Neural progenitor cell (in vitro differentiated cells): ENCODE results near the gene ZNF322. TPM values are rescaled to one million over a fixed set of nuclear protein-coding genes. Genes with fewer than 3 reads are reported as not detected.

Experiments
- DNase-seq: peaks from one replicate; pipeline ENCODE4 v3.0.0-alpha.2; 2016; ENCODE audit warnings: low spot score
- H2AFZ ChIP-seq: fragments of 200-600 bp; sonication (generic); replicated peaks from 2 replicates; pipeline ENCODE4 v1.6.1; 2016; ENCODE audit warnings: antibody characterized with exemption
- H3F3A ChIP-seq: fragments of 200-600 bp; sonication (generic); 2 replicates; pipeline ENCODE4 v1.6.1; 2016; ENCODE audit warnings: antibody characterized with exemption, low read depth
- H3K27ac ChIP-seq: fragments of 200-600 bp; sonication (generic); 2 replicates; pipeline ENCODE4 v1.5.1; 2016; ENCODE audit warnings: mild to moderate bottlenecking
- H3K27me3 ChIP-seq: fragments of 200-600 bp; sonication (generic); 2 replicates; pipeline ENCODE4 v1.6.1; 2016; ENCODE audit warnings: mild to moderate bottlenecking, moderate library complexity
- H3K36me3 ChIP-seq: fragments of 200-600 bp; sonication (generic); 2 replicates; pipeline ENCODE4 v1.5.1; 2016
- H3K4me1 ChIP-seq: fragments of 200-600 bp; sonication (generic); 2 replicates; pipeline ENCODE4 v1.6.1; 2016; ENCODE audit warnings: mixed run types
- H3K4me2 ChIP-seq: fragments of 200-600 bp; sonication (generic); 2 replicates; pipeline ENCODE4 v1.6.1; 2016
- H3K4me3 ChIP-seq: fragments of 200-600 bp; sonication (generic); 2 replicates; pipeline ENCODE4 v1.5.1; 2016
- H3K79me2 ChIP-seq: fragments of 200-600 bp; sonication (generic); 2 replicates; pipeline ENCODE4 v1.6.1; 2016; ENCODE audit warnings: low read depth
- H3K9ac ChIP-seq: fragments of 200-600 bp; sonication (generic); 2 replicates; pipeline ENCODE4 v1.6.1; 2016
- H3K9me3 ChIP-seq: fragments of 200-600 bp; sonication (generic); 2 replicates; pipeline ENCODE4 v1.5.1; 2016; ENCODE audit warnings: low read depth
- H4K20me1 ChIP-seq: fragments of 200-600 bp; sonication (generic); 2 replicates; pipeline ENCODE4 v1.6.1; 2016; ENCODE audit warnings: low read depth
- H3K27ac Mint-ChIP-seq: 3 replicates; pipeline ENCODE4 v1.8.0; 2021; ENCODE audit warnings: mixed read lengths
- H3K27me3 Mint-ChIP-seq: 2 replicates; pipeline ENCODE4 v1.8.0; 2022; ENCODE audit warnings: low read depth, mild to moderate bottlenecking, inconsistent platforms, moderate library complexity, mixed read lengths; ENCODE audit not compliant: insufficient read depth
- H3K36me3 Mint-ChIP-seq: 3 replicates; pipeline ENCODE4 v1.8.0; 2021; ENCODE audit warnings: mixed read lengths
- H3K4me1 Mint-ChIP-seq: 3 replicates; pipeline ENCODE4 v1.8.0; 2021; ENCODE audit warnings: mixed read lengths
- H3K4me3 Mint-ChIP-seq: 3 replicates; pipeline ENCODE4 v1.8.0; 2021; ENCODE audit warnings: mild to moderate bottlenecking, moderate library complexity, mixed read lengths
- H3K9me3 Mint-ChIP-seq: 3 replicates; pipeline ENCODE4 v1.8.0; 2020; ENCODE audit warnings: mixed read lengths
- CTCF ChIP-seq: fragments of 200-600 bp; sonication (generic); IDR thresholded peaks from 2 replicates; pipeline ENCODE4 v1.5.1; 2017; ENCODE audit warnings: antibody characterized with exemption, mild to moderate bottlenecking
- EZH2 ChIP-seq: fragments of 200-600 bp; sonication (generic); IDR thresholded peaks from 2 replicates; pipeline ENCODE4 v1.6.1; 2017; ENCODE audit warnings: antibody characterized with exemption, mild to moderate bottlenecking, moderate library complexity
- EZH2phosphoT487 ChIP-seq: fragments of 200-600 bp; sonication (generic); IDR thresholded peaks from 2 replicates; pipeline ENCODE4 v1.6.1; 2017; ENCODE audit warnings: antibody characterized with exemption
- total RNA-seq: library from RNA; depleted of rRNA; stranded (reverse); fragments of >200 nt; gene quantifications from 2 replicates; pipeline ENCODE4 v1.2.3, GENCODE V29; 2015; ENCODE audit warnings: low replicate concordance

Gene ZNF322
- total RNA-seq, 1 donor from 2014 or later: 54.8 TPM

GRCh38 chr6:26646074-26646473, 13.5 kb downstream of the ZNF322 start:
- Histone ChIP-seq H3F3A (no peaks in the 10 kb centered on the region), H3K4me2 (no peak overlapping the region), H2AFZ (no peak overlapping the region), H3K79me2 (peaks cover 74% of the 10 kb centered on the region), H3K4me1 (no peaks in the 10 kb centered on the region), H3K27ac (no peak overlapping the region), H3K4me3 (no peak overlapping the region), H4K20me1 (peaks cover 5% of the 10 kb centered on the region), H3K9me3 (no peaks in the 10 kb centered on the region), H3K27me3 (no peaks in the 10 kb centered on the region), H3K36me3 (peaks cover 32% of the 10 kb centered on the region), H3K9ac (no peak overlapping the region)
- peaks cover 75% of the 10 kb centered on the region for H3K36me3 Mint-ChIP-seq
- no peaks in the 10 kb centered on the region for H3K4me1 Mint-ChIP-seq
- no peak for DNase-seq
- H3K27ac Mint-ChIP-seq: no peak overlapping the region
- no peaks in the 10 kb centered on the region for H3K27me3 Mint-ChIP-seq
- TF ChIP-seq EZH2phosphoT487: no peak
- no peak for TF ChIP-seq EZH2
- TF ChIP-seq CTCF: no peak
- H3K4me3 Mint-ChIP-seq: no peak overlapping the region
- peaks cover 74% of the 10 kb centered on the region for H3K9me3 Mint-ChIP-seq

GRCh38 chr6:26640806-26641205, 18.7 kb downstream of the ZNF322 start:
- H3K9me3 ChIP-seq: peaks cover 10% of the 10 kb centered on the region
- H3K4me3 Mint-ChIP-seq: no peak overlapping the region
- H3F3A ChIP-seq: no peaks in the 10 kb centered on the region
- H3K4me2 ChIP-seq: no peak overlapping the region
- DNase-seq: no peak
- no peaks in the 10 kb centered on the region for H3K4me1 Mint-ChIP-seq
- H3K36me3 ChIP-seq: peaks cover 40% of the 10 kb centered on the region
- H3K27me3 Mint-ChIP-seq: peaks cover 4% of the 10 kb centered on the region
- H3K36me3 Mint-ChIP-seq: peaks cover 67% of the 10 kb centered on the region
- H3K9me3 Mint-ChIP-seq: peaks cover 63% of the 10 kb centered on the region
- H3K79me2 ChIP-seq: peaks cover 24% of the 10 kb centered on the region
- no peak overlapping the region for H3K4me3 ChIP-seq
- H4K20me1 ChIP-seq: peaks cover 5% of the 10 kb centered on the region
- H3K9ac ChIP-seq: no peak overlapping the region
- H3K27ac ChIP-seq: no peak overlapping the region
- H2AFZ ChIP-seq: no peak overlapping the region
- TF ChIP-seq EZH2 (no peak), CTCF (no peak), EZH2phosphoT487 (no peak)
- H3K27ac Mint-ChIP-seq: no peak overlapping the region
- no peaks in the 10 kb centered on the region for H3K27me3 ChIP-seq
- no peaks in the 10 kb centered on the region for H3K4me1 ChIP-seq

- Histone ChIP-seq H4K20me1 (no peaks in the 10 kb centered on the region), H3K27ac (no peak overlapping the region), H3K4me2 (no peak overlapping the region), H3K9me3 (peaks cover 4% of the 10 kb centered on the region), H3K9ac (no peak overlapping the region), H3K27me3 (no peaks in the 10 kb centered on the region), H2AFZ (no peak overlapping the region), H3K79me2 (no peaks in the 10 kb centered on the region), H3K4me3 (no peak overlapping the region), H3K36me3 (no peaks in the 10 kb centered on the region), H3K4me1 (no peaks in the 10 kb centered on the region), H3F3A (no peaks in the 10 kb centered on the region)
- H3K27ac Mint-ChIP-seq: no peak overlapping the region
- H3K27me3 Mint-ChIP-seq: no peaks in the 10 kb centered on the region
- TF ChIP-seq CTCF: no peak
- no peak for TF ChIP-seq EZH2phosphoT487
- TF ChIP-seq EZH2: no peak
- peaks cover 30% of the 10 kb centered on the region for H3K9me3 Mint-ChIP-seq
- no peaks in the 10 kb centered on the region for H3K4me1 Mint-ChIP-seq
- peaks cover 22% of the 10 kb centered on the region for H3K36me3 Mint-ChIP-seq
- H3K4me3 Mint-ChIP-seq: no peak overlapping the region
- no peak for DNase-seq
Observed at GRCh38 chr6:26629359-26629758, 30.2 kb downstream of the ZNF322 start.
